Vein endothelial cell (primary cell): ENCODE results near the gene ATP11C. TPM values are rescaled to one million over a fixed set of nuclear protein-coding genes. Genes with fewer than 3 reads are reported as not detected.

Source experiments
- small RNA-seq: library from RNA; depleted of rRNA; stranded (forward); fragments of <200 nt; gene quantifications from one replicate; pipeline ENCODE3, GENCODE V24; 2012
- total RNA-seq: library from RNA; depleted of rRNA; stranded (reverse); fragments of >200 nt; gene quantifications from 2 replicates; pipeline ENCODE4 v1.2.3, GENCODE V29; 2012

Gene ATP11C
- 66.0 and 74.8 TPM in 2 replicates for total RNA-seq

DNA sequence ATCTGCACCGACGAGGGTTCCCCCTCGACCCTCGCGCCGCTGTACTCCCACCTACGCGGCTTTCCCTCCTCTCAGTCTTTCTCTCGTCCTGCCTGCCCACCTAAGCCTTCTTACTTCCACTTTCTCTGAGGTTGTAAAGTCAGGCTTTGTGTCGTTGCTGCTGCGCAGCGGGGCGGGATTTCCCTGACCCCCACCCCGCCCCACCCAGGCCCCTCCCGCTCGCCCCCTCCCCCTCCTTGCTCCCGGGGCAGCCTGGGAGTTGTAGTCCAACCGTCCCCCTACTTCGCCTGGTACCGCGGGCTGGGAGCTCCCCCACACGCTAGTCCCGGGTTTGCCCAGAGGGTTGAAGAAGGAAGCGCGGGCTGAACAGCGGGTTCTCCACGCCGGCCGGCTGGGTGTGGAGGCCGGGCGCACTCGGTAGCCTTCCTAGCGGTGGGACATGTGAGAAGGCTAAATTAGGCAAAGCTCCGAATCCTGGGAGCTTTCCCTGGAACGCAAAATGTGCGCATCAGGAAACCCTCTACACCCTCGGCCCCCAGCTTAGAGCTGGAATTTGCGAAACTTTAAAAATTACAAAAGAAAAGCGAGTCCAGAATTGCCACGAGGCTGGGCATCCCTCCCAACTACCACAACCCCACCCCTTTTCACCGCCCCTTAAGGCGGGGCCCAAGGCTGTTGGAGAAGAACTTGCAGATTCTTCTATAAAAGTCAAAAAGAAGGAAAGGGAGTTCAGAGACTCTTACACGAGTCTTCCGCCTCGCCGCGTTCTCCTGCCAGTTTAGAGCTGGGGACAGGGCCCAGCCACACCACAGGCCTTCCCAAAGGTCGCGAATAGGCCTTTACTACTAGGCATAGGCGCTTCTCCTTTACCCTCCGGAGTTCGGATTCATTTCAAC, at the start of gene ATP11C:
Gene ATP11C (minus strand): TSS at position 153 of the 896 bp plus-strand sequence. CDS start 1,011 bp downstream, outside the sequence.

DNA sequence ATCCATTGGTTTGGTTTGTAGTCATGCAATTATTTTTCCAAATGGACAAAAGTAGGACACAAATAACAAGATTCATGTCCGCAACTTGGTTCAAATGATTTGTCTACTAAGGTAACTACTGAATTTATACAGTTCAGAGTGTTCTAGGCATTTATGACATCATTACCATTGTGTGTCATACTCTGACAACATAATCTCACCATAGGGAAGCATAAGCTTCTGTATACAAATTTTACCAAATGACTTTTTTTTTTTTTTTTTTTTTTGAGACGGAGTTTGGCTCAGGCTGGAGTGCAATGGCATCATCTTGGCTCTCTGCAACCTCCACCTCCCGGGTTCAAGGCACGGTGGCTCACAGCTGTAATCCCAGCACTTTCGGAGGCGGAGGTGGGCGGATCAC, 32.6 kb upstream of the ATP11C start, which contains the start of gene CXorf66:
Gene CXorf66 (minus strand): TSS at position 101 of the 400 bp plus-strand sequence. CDS start 25 bp downstream, at position 76.

DNA sequence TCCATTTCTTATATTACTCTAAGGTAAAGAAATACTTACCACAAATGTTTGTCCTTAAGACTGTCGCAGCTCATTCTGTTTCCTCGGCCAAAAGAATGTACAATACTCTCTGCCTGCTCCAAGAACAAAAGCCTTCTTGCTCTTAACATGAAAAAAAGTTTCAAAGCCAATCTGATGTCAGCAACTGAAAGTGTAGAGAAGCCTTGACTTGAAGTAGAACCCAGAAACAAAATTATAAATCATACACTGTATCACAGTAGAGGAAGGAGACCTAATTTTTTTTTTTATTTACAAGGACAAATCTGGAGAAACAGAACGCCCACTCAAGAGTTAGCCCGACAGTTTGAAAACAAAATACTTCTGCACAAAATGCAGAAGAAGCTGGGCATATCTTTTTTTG, 224.8 kb downstream of the ATP11C start, which contains the start of gene MCF2:
Gene MCF2 (minus strand): TSS at position 101 of the 400 bp plus-strand sequence. CDS start 56,423 bp downstream, outside the sequence.

Small RNA genes within 50 kb of the gene (small RNA-seq; reads per million reads assigned to genes)
- gene MIR505 (70.5 reads per million, percentile 98 among the genes with 10 or more reads in this experiment), gene RF00425 (not detected), gene RF01210 (not detected), gene RNU6ATAC23P (not detected)

Other genes with a start within 250 kb of the ATP11C start
- under 0.01 TPM in 1 of 2 replicates, not detected in the other for gene MCF2, start 224.9 kb downstream of the ATP11C start, total RNA-seq
- not detected in 2 replicates for gene CXorf66, start 32.5 kb upstream of the ATP11C start, total RNA-seq